ENCODE measurements around the gene GNRHR.
"Not testable (repeated sequence)": the region's sequence is repeated elsewhere in the genome, so short reads cannot be mapped to it uniquely, and the experiment has no call there.

GRCh38 chr4:67730511-67730910, 23.7 kb downstream of the GNRHR start:
- TF ChIP-seq, protein P1, sequence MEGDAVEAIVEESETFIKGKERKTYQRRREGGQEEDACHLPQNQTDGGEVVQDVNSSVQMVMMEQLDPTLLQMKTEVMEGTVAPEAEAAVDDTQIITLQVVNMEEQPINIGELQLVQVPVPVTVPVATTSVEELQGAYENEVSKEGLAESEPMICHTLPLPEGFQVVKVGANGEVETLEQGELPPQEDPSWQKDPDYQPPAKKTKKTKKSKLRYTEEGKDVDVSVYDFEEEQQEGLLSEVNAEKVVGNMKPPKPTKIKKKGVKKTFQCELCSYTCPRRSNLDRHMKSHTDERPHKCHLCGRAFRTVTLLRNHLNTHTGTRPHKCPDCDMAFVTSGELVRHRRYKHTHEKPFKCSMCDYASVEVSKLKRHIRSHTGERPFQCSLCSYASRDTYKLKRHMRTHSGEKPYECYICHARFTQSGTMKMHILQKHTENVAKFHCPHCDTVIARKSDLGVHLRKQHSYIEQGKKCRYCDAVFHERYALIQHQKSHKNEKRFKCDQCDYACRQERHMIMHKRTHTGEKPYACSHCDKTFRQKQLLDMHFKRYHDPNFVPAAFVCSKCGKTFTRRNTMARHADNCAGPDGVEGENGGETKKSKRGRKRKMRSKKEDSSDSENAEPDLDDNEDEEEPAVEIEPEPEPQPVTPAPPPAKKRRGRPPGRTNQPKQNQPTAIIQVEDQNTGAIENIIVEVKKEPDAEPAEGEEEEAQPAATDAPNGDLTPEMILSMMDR (IDR thresholded peaks at IDR 0.05) = not testable (repeated sequence)
- not testable (repeated sequence) for TF ChIP-seq POLR2A (IDR thresholded peaks at IDR 0.05)
